ENCODE measurements around the gene OCLN. TPM values are rescaled to one million over a fixed set of nuclear protein-coding genes. Genes with fewer than 3 reads are reported as not detected.
"Not testable (repeated sequence)": the region's sequence is repeated elsewhere in the genome, so short reads cannot be mapped to it uniquely, and the experiment has no call there.

OCLN gene
- total and polyA plus RNA-seq, 7 experiments from 2014 or later: 0.07 to 8.5 (median 1.6) TPM

DNA sequence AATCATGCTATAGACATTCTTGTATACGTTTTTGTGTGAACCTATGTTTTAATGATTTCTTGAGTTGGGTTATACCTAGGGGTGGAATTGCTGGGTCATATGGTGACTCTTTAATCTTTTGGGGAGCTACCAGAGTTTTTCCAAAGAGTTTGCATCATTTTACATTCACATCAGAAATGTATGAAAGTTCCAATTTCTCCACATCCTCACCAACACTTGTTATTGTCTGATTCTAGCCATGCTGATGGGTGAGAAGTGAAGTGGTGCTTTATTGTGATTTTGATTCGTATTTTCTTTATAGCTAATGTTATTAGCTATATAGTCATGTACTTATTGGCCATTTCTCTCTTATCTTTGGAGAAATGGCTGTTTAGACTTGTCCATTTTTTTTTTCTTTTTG lies 18.1 kb downstream of the OCLN start:
- H3K4me3 ChIP-seq (ENCODE audit: low read length): no peak overlapping the region
- H3K27ac ChIP-seq (ENCODE audit: low read depth, low read length): no peak overlapping the region
- H3K4me1 ChIP-seq (ENCODE audit: control insufficient read depth in 2 of 2, insufficient read depth in 2 of 2, low read length in 2 of 2): no peaks in the 10 kb centered on the region
- intact Hi-C loops (cut with micrococcal nuclease): no loop called here
- peaks cover 0 to 2% (median 0%) of the 10 kb centered on the region in 11 donors for H3K9me3 Mint-ChIP-seq
- no peaks in the 10 kb centered on the region for H3K4me1 Mint-ChIP-seq
- no peak overlapping the region for H3K27ac Mint-ChIP-seq
- no peaks in the 10 kb centered on the region for H3K9me3 ChIP-seq (ENCODE audit: control insufficient read depth in 2 of 3, low read length in 3 of 3)
- ChIA-PET CTCF (no interaction called here), POLR2A (no interaction called here)
- H3K27me3 ChIP-seq (ENCODE audit: control insufficient read depth in 2 of 2, insufficient read depth in 2 of 2, low read length in 2 of 2): no peaks in the 10 kb centered on the region
- DNase-seq: no peak
- no peaks in the 10 kb centered on the region for H3K36me3 Mint-ChIP-seq
- H3K4me3 Mint-ChIP-seq: no peak overlapping the region
- no peaks in the 10 kb centered on the region for H3K36me3 ChIP-seq (ENCODE audit: control insufficient read depth in 2 of 3, insufficient read depth in 3 of 3, low read length in 3 of 3)
- H3K27me3 Mint-ChIP-seq: peaks cover 0 to 6% (median 0%) of the 10 kb centered on the region in 5 donors
- ATAC-seq: no peak

DNA sequence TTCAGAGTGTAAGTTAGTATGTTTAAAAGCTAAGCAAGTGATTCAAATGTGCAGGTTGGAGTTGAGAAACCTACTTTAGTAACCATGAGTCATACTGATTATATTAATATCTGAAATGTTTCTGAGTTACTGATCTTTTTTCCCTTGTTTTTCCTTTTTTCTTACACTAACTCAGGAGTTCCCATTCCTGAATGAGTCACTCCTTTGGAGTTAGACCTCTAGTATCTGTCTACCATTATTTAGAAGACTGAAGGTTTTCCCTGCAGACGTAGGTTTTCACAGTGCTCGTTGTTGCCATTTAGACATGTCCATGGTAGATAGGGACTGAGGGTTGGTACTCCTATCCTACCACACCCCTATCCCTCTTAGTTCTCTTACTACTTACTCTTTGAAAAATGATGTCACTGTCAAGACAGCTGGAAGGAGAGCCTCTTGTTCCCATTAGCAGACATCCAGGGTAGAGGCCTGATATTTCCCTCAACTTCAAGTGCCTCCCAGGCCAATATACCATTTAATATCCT lies 20.2 kb downstream of the OCLN start:
- Mint-ChIP-seq H3K27me3 (peaks cover 0 to 4% (median 0%) of the 10 kb centered on the region in 5 donors), H3K4me1 (no peaks in the 10 kb centered on the region), H3K36me3 (no peaks in the 10 kb centered on the region), H3K9me3 (peaks cover 0 to 2% (median 0%) of the 10 kb centered on the region in 11 donors), H3K4me3 (no peak overlapping the region), H3K27ac (no peak overlapping the region)
- no peak for DNase-seq
- no peak for ATAC-seq
- no peaks in the 10 kb centered on the region for H3K36me3 ChIP-seq (ENCODE audit: control insufficient read depth in 2 of 3, insufficient read depth in 3 of 3, low read length in 3 of 3)
- no peak overlapping the region for H3K27ac ChIP-seq (ENCODE audit: low read depth, low read length)
- no peaks in the 10 kb centered on the region for H3K4me1 ChIP-seq (ENCODE audit: control insufficient read depth in 2 of 2, insufficient read depth in 2 of 2, low read length in 2 of 2)
- intact Hi-C loops (cut with micrococcal nuclease): no loop called here
- H3K9me3 ChIP-seq (ENCODE audit: control insufficient read depth in 2 of 3, low read length in 3 of 3): no peaks in the 10 kb centered on the region
- H3K4me3 ChIP-seq (ENCODE audit: low read length): no peak overlapping the region
- ChIA-PET CTCF (no interaction called here), POLR2A (no interaction called here)
- no peaks in the 10 kb centered on the region for H3K27me3 ChIP-seq (ENCODE audit: control insufficient read depth in 2 of 2, insufficient read depth in 2 of 2, low read length in 2 of 2)

DNA sequence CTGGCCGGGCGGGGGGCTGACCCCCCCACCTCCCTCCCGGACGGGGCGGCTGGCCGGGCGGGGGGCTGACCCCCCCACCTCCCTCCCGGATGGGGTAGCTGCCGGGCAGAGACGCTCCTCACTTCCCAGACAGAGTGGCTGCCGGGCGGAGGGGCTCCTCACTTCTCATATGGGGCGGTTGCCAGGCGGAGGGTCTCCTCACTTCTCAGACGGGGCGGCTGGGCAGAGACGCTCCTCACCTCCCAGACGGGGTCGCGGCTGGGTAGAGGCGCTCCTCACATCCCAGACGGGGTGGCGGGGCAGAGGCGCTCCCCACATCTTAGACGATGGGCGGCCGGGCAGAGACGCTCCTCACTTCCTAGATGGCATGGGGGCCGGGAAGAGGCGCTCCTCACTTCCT lies 23.0 kb downstream of the OCLN start:
- H3K27me3 Mint-ChIP-seq; CTCF ChIA-PET; H3K27ac ChIP-seq (ENCODE audit: low read depth, low read length); H3K36me3 Mint-ChIP-seq; H3K36me3 ChIP-seq (ENCODE audit: control insufficient read depth in 2 of 3, insufficient read depth in 3 of 3, low read length in 3 of 3); H3K4me1 Mint-ChIP-seq; intact Hi-C loops (cut with micrococcal nuclease); ATAC-seq; H3K4me3 ChIP-seq (ENCODE audit: low read length); H3K9me3 Mint-ChIP-seq; H3K27me3 ChIP-seq (ENCODE audit: control insufficient read depth in 2 of 2, insufficient read depth in 2 of 2, low read length in 2 of 2); DNase-seq; H3K27ac Mint-ChIP-seq; POLR2A ChIA-PET; H3K9me3 ChIP-seq (ENCODE audit: control insufficient read depth in 2 of 3, low read length in 3 of 3); H3K4me3 Mint-ChIP-seq; H3K4me1 ChIP-seq (ENCODE audit: control insufficient read depth in 2 of 2, insufficient read depth in 2 of 2, low read length in 2 of 2): not testable (repeated sequence)

DNA sequence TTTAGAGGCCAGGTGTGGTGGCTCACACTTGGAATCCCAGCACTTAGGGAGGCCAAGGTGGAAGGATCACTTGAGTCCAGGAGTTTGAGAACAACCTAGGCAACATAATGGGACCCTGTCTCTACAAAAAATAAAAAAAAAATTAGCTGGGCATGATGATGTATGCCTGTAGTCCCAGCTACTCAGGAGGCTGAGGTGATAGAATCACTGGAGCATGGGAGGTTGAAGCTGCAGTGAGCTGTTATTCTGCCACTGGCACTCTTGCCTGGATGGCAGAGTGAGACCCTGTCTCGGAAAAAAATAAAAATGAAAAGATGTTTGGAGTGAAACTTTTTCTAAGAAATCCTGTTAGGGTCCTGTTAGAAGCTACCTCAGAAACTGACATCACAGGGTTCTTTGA lies 24.2 kb downstream of the OCLN start:
- no peak overlapping the region for H3K27ac ChIP-seq (ENCODE audit: low read depth, low read length)
- Mint-ChIP-seq H3K36me3 (no peaks in the 10 kb centered on the region), H3K9me3 (peaks cover 0 to 2% (median 0%) of the 10 kb centered on the region in 11 donors), H3K27ac (no peak overlapping the region), H3K4me3 (no peak overlapping the region), H3K27me3 (peaks cover 0 to 9% (median 0%) of the 10 kb centered on the region in 5 donors), H3K4me1 (no peaks in the 10 kb centered on the region)
- intact Hi-C loops (cut with micrococcal nuclease): no loop called here
- ChIA-PET POLR2A (no interaction called here), CTCF (no interaction called here)
- H3K36me3 ChIP-seq (ENCODE audit: control insufficient read depth in 2 of 3, insufficient read depth in 3 of 3, low read length in 3 of 3): no peaks in the 10 kb centered on the region
- H3K27me3 ChIP-seq (ENCODE audit: control insufficient read depth in 2 of 2, insufficient read depth in 2 of 2, low read length in 2 of 2): no peaks in the 10 kb centered on the region
- H3K4me1 ChIP-seq (ENCODE audit: control insufficient read depth in 2 of 2, insufficient read depth in 2 of 2, low read length in 2 of 2): no peaks in the 10 kb centered on the region
- DNase-seq (no peak), ATAC-seq (no peak)
- no peak overlapping the region for H3K4me3 ChIP-seq (ENCODE audit: low read length)
- H3K9me3 ChIP-seq (ENCODE audit: control insufficient read depth in 2 of 3, low read length in 3 of 3): no peaks in the 10 kb centered on the region

DNA sequence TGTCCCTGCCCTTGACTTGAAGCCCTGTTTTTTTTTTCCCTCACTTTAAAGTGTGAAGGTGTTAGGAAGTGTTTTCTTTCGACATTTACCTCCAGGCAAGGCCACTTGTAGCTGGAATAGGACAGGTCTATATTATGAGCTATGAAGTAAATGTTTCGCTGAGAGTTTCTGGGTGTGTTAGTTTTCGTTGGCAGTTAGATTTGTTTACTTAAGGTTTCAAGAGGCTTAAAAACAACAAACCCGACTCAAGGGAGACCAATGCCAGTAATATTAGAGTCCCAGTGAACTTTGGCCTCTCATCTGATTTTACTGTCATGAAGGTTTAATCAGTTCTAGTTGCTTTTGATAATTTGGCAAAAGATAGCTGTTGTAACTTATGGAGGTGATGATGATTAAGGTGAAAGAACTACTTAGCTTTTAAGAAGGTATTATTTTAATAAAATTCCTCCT lies 25.2 kb downstream of the OCLN start:
- H3K27ac ChIP-seq (ENCODE audit: low read depth, low read length): no peak overlapping the region
- POLR2A ChIA-PET: no interaction called here

DNA sequence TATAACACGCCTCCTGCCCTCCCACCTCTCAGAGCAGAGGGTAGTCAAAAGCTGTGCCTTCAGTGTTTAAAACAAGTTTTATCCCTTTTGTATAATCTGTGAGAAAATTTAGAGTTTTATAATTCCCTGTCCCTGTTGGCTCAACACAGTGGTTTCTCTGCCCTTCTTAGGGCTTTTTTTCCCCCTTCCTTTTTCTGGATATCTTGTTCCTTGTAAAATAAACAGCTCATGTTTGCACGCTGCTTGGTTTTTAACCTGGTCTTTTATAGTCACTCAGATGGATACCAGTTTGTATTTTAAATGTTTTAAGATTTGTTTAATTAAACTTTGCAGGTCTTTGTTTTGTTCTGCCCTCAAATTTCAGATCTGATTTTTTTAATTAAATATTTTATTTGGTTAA lies 26.7 kb downstream of the OCLN start:
- Histone ChIP-seq H3K4me1 (ENCODE audit: control insufficient read depth in 2 of 2, insufficient read depth in 2 of 2, low read length in 2 of 2) (no peaks in the 10 kb centered on the region), H3K9me3 (ENCODE audit: control insufficient read depth in 2 of 3, low read length in 3 of 3) (no peaks in the 10 kb centered on the region), H3K27me3 (ENCODE audit: control insufficient read depth in 2 of 2, insufficient read depth in 2 of 2, low read length in 2 of 2) (no peaks in the 10 kb centered on the region), H3K27ac (ENCODE audit: low read depth, low read length) (no peak overlapping the region), H3K4me3 (ENCODE audit: low read length) (no peak overlapping the region), H3K36me3 (ENCODE audit: control insufficient read depth in 2 of 3, insufficient read depth in 3 of 3, low read length in 3 of 3) (no peaks in the 10 kb centered on the region)
- H3K36me3 Mint-ChIP-seq: no peaks in the 10 kb centered on the region
- peaks cover 0 to 2% (median 0%) of the 10 kb centered on the region in 11 donors for H3K9me3 Mint-ChIP-seq
- H3K27ac Mint-ChIP-seq: no peak overlapping the region
- H3K27me3 Mint-ChIP-seq: peaks cover 0 to 6% (median 0%) of the 10 kb centered on the region in 5 donors
- ChIA-PET CTCF (no interaction called here), POLR2A (interaction anchor here (0.6 kb wide), 1 partner anchor 303 kb away, joined by 8 read pairs; no protein-coding TSS in a partner anchor)
- no peak overlapping the region for H3K4me3 Mint-ChIP-seq
- ATAC-seq (no peak), DNase-seq (no peak)
- intact Hi-C loops (cut with micrococcal nuclease): no loop called here
- H3K4me1 Mint-ChIP-seq: no peaks in the 10 kb centered on the region

More for the DNA sequence above, 25.2 kb downstream of the OCLN start:
- H3K9me3 ChIP-seq (ENCODE audit: control insufficient read depth in 2 of 3, low read length in 3 of 3): no peaks in the 10 kb centered on the region
- H3K4me1 ChIP-seq (ENCODE audit: control insufficient read depth in 2 of 2, insufficient read depth in 2 of 2, low read length in 2 of 2): no peaks in the 10 kb centered on the region
- no peaks in the 10 kb centered on the region for H3K27me3 ChIP-seq (ENCODE audit: control insufficient read depth in 2 of 2, insufficient read depth in 2 of 2, low read length in 2 of 2)
- Mint-ChIP-seq H3K4me3 (no peak overlapping the region), H3K36me3 (no peaks in the 10 kb centered on the region), H3K9me3 (peaks cover 0 to 2% (median 0%) of the 10 kb centered on the region in 11 donors), H3K4me1 (no peaks in the 10 kb centered on the region), H3K27ac (no peak overlapping the region), H3K27me3 (peaks cover 0 to 8% (median 0%) of the 10 kb centered on the region in 5 donors)
- intact Hi-C loops (cut with micrococcal nuclease): no loop called here
- ATAC-seq (no peak), DNase-seq (no peak)
- no peak overlapping the region for H3K4me3 ChIP-seq (ENCODE audit: low read length)
- CTCF ChIA-PET: interaction anchor here (0.5 kb wide), 1 partner anchor 489 kb away, joined by 3 read pairs; no protein-coding TSS in a partner anchor
- no peaks in the 10 kb centered on the region for H3K36me3 ChIP-seq (ENCODE audit: control insufficient read depth in 2 of 3, insufficient read depth in 3 of 3, low read length in 3 of 3)

DNA sequence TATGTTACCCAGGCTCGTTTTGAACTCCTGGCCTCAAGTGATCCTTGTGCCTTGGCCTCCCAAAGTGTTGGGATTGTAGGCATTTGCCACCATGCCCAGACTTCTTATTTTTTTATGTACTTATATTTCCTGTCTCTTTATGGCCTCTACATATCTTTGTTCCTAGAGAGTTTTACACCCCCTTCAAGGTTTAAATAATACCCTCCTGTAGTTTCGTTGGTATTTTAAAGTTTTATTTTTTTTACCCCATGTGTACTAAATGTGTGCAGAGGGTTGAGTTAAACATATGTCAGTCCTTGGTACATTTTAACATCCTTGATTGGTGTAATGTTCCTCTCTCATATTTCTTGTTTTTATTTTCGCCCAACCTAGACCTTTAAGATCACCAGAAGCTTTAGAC lies 29.4 kb downstream of the OCLN start:
- peaks cover 0 to 11% (median 5%) of the 10 kb centered on the region in 5 donors for H3K27me3 Mint-ChIP-seq
- intact Hi-C loops (cut with micrococcal nuclease): no loop called here
- DNase-seq (no peak), ATAC-seq (no peak)
- Histone ChIP-seq H3K27me3 (ENCODE audit: control insufficient read depth in 2 of 2, insufficient read depth in 2 of 2, low read length in 2 of 2) (no peaks in the 10 kb centered on the region), H3K4me1 (ENCODE audit: control insufficient read depth in 2 of 2, insufficient read depth in 2 of 2, low read length in 2 of 2) (no peaks in the 10 kb centered on the region), H3K27ac (ENCODE audit: low read depth, low read length) (no peak overlapping the region), H3K4me3 (ENCODE audit: low read length) (no peak overlapping the region), H3K36me3 (ENCODE audit: control insufficient read depth in 2 of 3, insufficient read depth in 3 of 3, low read length in 3 of 3) (no peaks in the 10 kb centered on the region), H3K9me3 (ENCODE audit: control insufficient read depth in 2 of 3, low read length in 3 of 3) (no peaks in the 10 kb centered on the region)
- H3K36me3 Mint-ChIP-seq: no peaks in the 10 kb centered on the region
- no peak overlapping the region for H3K4me3 Mint-ChIP-seq
- H3K4me1 Mint-ChIP-seq: no peaks in the 10 kb centered on the region
- ChIA-PET CTCF (interaction anchor here (0.6 kb wide), 1 partner anchor 234 kb away, joined by 3 read pairs; no protein-coding TSS in a partner anchor), POLR2A (no interaction called here)
- H3K9me3 Mint-ChIP-seq: no peaks in the 10 kb centered on the region
- no peak overlapping the region for H3K27ac Mint-ChIP-seq
